Measurements from ENCODE around the gene MSRB3. TPM values are rescaled to one million over a fixed set of nuclear protein-coding genes. Genes with fewer than 3 reads are reported as not detected.
"Not testable (repeated sequence)": the region's sequence is repeated elsewhere in the genome, so short reads cannot be mapped to it uniquely, and the experiment has no call there.

MSRB3 gene
- total and polyA plus RNA-seq, 2 experiments from 2014 or later = 16.9 to 19.2 TPM

- no peaks in the 10 kb centered on the region for H3K79me2 ChIP-seq
- H3K4me3 ChIP-seq = no peak overlapping the region
- H3K27me3 ChIP-seq = no peaks in the 10 kb centered on the region
- TF ChIP-seq CTCF (IDR thresholded peaks at IDR 0.05; ENCODE audit: poor library complexity) (no peak), EZH2phosphoT487 (IDR thresholded peaks at IDR 0.05; ENCODE audit: low read depth, severe bottlenecking, unreplicated experiment) (no peak), EZH2 (IDR thresholded peaks at IDR 0.05; ENCODE audit: borderline replicate concordance) (no peak)
- no peaks in the 10 kb centered on the region for H3K4me1 ChIP-seq (ENCODE audit: insufficient read depth)
- WGBS (ENCODE audit: low lambda C conversion rate, missing lambda C conversion rate) = 96% methylated on average over 6 of the region's 6 CpGs
- no peak overlapping the region for H3K4me2 ChIP-seq
- H3K27ac ChIP-seq = no peak overlapping the region
- H2AFZ ChIP-seq = no peak overlapping the region
- no peaks in the 10 kb centered on the region for H3K9me3 ChIP-seq (ENCODE audit: low read depth)
- no peaks in the 10 kb centered on the region for H3K9me2 ChIP-seq (replicated peaks; ENCODE audit: insufficient read depth)
- no peak for DNase-seq (ENCODE audit: low spot score)
- H3K36me3 ChIP-seq (replicated peaks; ENCODE audit: insufficient read depth, low read depth) = no peaks in the 10 kb centered on the region
- no peaks in the 10 kb centered on the region for H4K20me1 ChIP-seq (ENCODE audit: insufficient read depth, poor library complexity, severe bottlenecking)
These were observed 196.3 kb downstream of the MSRB3 start for GRCh38 chr12:65474831-65475230.

DNA sequence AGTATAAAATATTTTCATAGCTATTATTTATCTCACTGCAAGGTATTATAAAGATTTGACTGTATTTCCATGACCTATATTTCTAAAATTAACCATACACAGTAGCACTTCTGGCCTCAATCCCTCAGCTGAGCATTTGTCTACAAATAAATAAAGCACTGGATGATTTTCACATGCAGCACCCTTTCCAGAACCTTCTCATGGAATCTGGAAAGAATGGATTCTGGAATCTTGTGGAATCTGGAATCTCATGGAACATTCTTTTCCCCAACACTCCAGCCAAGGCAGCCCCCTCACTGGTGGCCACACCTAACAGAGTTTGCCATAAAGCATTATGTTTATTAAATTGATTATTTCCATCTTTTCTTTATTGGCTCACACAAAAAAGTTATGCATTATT is 199.2 kb downstream of the MSRB3 start:
- H3K4me1 ChIP-seq (ENCODE audit: insufficient read depth) = no peaks in the 10 kb centered on the region
- no peaks in the 10 kb centered on the region for H3K9me2 ChIP-seq (replicated peaks; ENCODE audit: insufficient read depth)
- no peaks in the 10 kb centered on the region for H3K79me2 ChIP-seq
- no peaks in the 10 kb centered on the region for H3K27me3 ChIP-seq
- no peaks in the 10 kb centered on the region for H4K20me1 ChIP-seq (ENCODE audit: insufficient read depth, poor library complexity, severe bottlenecking)
- DNase-seq (ENCODE audit: low spot score) = no peak
- no peaks in the 10 kb centered on the region for H3K36me3 ChIP-seq (replicated peaks; ENCODE audit: insufficient read depth, low read depth)
- H3K9me3 ChIP-seq (ENCODE audit: low read depth) = no peaks in the 10 kb centered on the region
- TF ChIP-seq CTCF (IDR thresholded peaks at IDR 0.05; ENCODE audit: poor library complexity) (no peak), EZH2 (IDR thresholded peaks at IDR 0.05; ENCODE audit: borderline replicate concordance) (no peak), EZH2phosphoT487 (IDR thresholded peaks at IDR 0.05; ENCODE audit: low read depth, severe bottlenecking, unreplicated experiment) (no peak)
- H2AFZ ChIP-seq = no peak overlapping the region
- no peak overlapping the region for H3K4me2 ChIP-seq
- H3K4me3 ChIP-seq = no peak overlapping the region
- no peak overlapping the region for H3K27ac ChIP-seq

DNA sequence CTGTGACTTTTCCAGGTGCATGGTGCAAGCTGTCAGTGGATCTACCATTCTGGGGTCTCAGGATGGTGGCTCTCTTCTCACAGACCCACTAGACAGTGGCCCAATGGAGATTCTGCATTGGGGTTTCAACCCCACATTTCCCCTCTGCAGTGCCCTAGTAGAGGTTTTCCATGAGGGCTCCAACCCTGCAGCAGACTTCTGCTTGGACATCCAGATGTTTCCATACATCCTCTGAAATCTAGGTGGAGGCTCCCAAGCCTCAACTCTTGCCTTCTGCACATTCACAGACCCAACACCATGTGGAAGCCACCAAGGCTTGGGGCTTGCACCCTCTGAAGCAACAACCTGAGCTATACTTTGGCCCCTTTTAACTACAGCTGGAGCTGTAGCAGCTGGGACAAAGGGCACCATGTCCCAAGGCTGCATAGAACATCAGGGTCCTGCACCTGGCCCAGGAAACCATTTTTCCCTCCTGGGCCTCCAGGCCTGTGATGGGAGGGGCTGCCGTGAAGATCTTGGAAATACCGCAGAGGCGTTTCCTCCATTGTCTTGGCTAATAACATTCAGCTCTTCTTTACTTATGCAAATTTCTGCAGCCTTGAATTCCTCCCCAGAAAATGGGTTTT is 205.5 kb downstream of the MSRB3 start:
- 100% methylated on average over 3 of the region's 3 CpGs for WGBS (ENCODE audit: low lambda C conversion rate, missing lambda C conversion rate)
- H3K9me3 ChIP-seq (ENCODE audit: low read depth) = not testable (repeated sequence)

GRCh38 chr12:65488197-65488596 is 209.7 kb downstream of the MSRB3 start:
- Histone ChIP-seq H2AFZ (no peak overlapping the region), H3K36me3 (replicated peaks; ENCODE audit: insufficient read depth, low read depth) (no peaks in the 10 kb centered on the region), H3K4me1 (ENCODE audit: insufficient read depth) (no peaks in the 10 kb centered on the region), H3K4me2 (no peak overlapping the region), H3K79me2 (no peaks in the 10 kb centered on the region), H3K27ac (no peak overlapping the region), H4K20me1 (ENCODE audit: insufficient read depth, poor library complexity, severe bottlenecking) (no peaks in the 10 kb centered on the region), H3K27me3 (no peaks in the 10 kb centered on the region), H3K9me3 (ENCODE audit: low read depth) (no peaks in the 10 kb centered on the region), H3K4me3 (no peak overlapping the region), H3K9me2 (replicated peaks; ENCODE audit: insufficient read depth) (no peaks in the 10 kb centered on the region)
- TF ChIP-seq EZH2 (IDR thresholded peaks at IDR 0.05; ENCODE audit: borderline replicate concordance) = no peak
- TF ChIP-seq CTCF (IDR thresholded peaks at IDR 0.05; ENCODE audit: poor library complexity) = no peak
- TF ChIP-seq EZH2phosphoT487 (IDR thresholded peaks at IDR 0.05; ENCODE audit: low read depth, severe bottlenecking, unreplicated experiment) = no peak
- 96% methylated on average over 4 of the region's 4 CpGs for WGBS (ENCODE audit: low lambda C conversion rate, missing lambda C conversion rate)
- no peak for DNase-seq (ENCODE audit: low spot score)

More for the DNA sequence above, 205.5 kb downstream of the MSRB3 start:
- H3K9me2 ChIP-seq (replicated peaks; ENCODE audit: insufficient read depth); H3K4me2 ChIP-seq; H3K27ac ChIP-seq; H3K27me3 ChIP-seq; H2AFZ ChIP-seq; H4K20me1 ChIP-seq (ENCODE audit: insufficient read depth, poor library complexity, severe bottlenecking); H3K36me3 ChIP-seq (replicated peaks; ENCODE audit: insufficient read depth, low read depth); DNase-seq (ENCODE audit: low spot score); H3K4me1 ChIP-seq (ENCODE audit: insufficient read depth); H3K79me2 ChIP-seq; H3K4me3 ChIP-seq: not testable (repeated sequence)

Measured in hepatocyte (in vitro differentiated cells).